GM19372 (cell line): Measurements from ENCODE around the gene GJB3.
"Not testable (repeated sequence)": the region's sequence is repeated elsewhere in the genome, so short reads cannot be mapped to it uniquely, and the experiment has no call there.

Experiments
- ATAC-seq: cut with Tn5 transposase; IDR thresholded peaks from one replicate; pipeline ENCODE4 v1.9.1; 2021; ENCODE audit warnings: mild to moderate bottlenecking, low read depth, moderate library complexity; ENCODE audit not compliant: unreplicated experiment

GJB3 gene

GRCh38 chr1:34816778-34817177 lies 35.8 kb downstream of the GJB3 start:
- no peak for ATAC-seq

GRCh38 chr1:34818862-34819261 lies 37.8 kb downstream of the GJB3 start:
- ATAC-seq: not testable (repeated sequence)

GRCh38 chr1:34822202-34822601 lies 41.2 kb downstream of the GJB3 start:
- ATAC-seq: no peak

- ATAC-seq: no peak
Observed at GRCh38 chr1:34824817-34825454, 43.9 kb downstream of the GJB3 start.

- no peak for ATAC-seq
Observed at GRCh38 chr1:34825455-34826091, 44.6 kb downstream of the GJB3 start.

- no peak for ATAC-seq
Observed at GRCh38 chr1:34827341-34827941, 46.4 kb downstream of the GJB3 start.

- no peak for ATAC-seq
Observed at GRCh38 chr1:34828611-34829010, 47.6 kb downstream of the GJB3 start.

- ATAC-seq: no peak
Observed at GRCh38 chr1:34829250-34829649, 48.2 kb downstream of the GJB3 start.

GRCh38 chr1:34831721-34832246 lies 50.8 kb downstream of the GJB3 start:
- no peak for ATAC-seq

- no peak for ATAC-seq
Observed at GRCh38 chr1:34833711-34834110, 52.7 kb downstream of the GJB3 start.
